Tibial artery (tissue), 4 donors: Measurements from ENCODE around the gene ISCA2.

Experiments used
- DNase-seq, 2 donors: peaks; one replicate each; pipeline ENCODE4 v3.0.0-alpha.2; 2019
- H3K27ac ChIP-seq, 2 donors: fragments of 200-600 bp; sonication (generic) in 1 of 2; 1 replicate in 1 of 2; 2 replicates in 1 of 2; pipeline ENCODE4 v1.5.1; 2018 to 2019; ENCODE audit warnings: mild to moderate bottlenecking in 1 of 2
- H3K27me3 ChIP-seq, 2 donors: fragments of 200-600 bp; sonication (generic) in 1 of 2; one replicate each; pipeline versions ENCODE4 v1.5.1 to v1.6.0; 2016 to 2019
- H3K36me3 ChIP-seq, 3 donors: fragments of 200-600 bp; sonication (generic) in 2 of 3; one replicate each; pipeline ENCODE4 v1.5.1; 2016 to 2019; ENCODE audit warnings: mild to moderate bottlenecking in 2 of 3
- H3K4me1 ChIP-seq, 4 donors: fragments of 200-600 bp; sonication (generic) in 2 of 4; 1 replicate in 3 of 4; 2 replicates in 1 of 4; pipeline ENCODE4 v1.5.1; 2016 to 2019
- H3K4me3 ChIP-seq, 2 donors: fragments of 200-600 bp; sonication (generic) in 1 of 2; 1 replicate in 1 of 2; 2 replicates in 1 of 2; pipeline ENCODE4 v1.5.1; 2018 to 2019; ENCODE audit warnings: mild to moderate bottlenecking in 2 of 2
- H3K9me3 ChIP-seq, 3 donors: fragments of 200-600 bp; sonication (generic) in 1 of 3; one replicate each; pipeline ENCODE4 v1.5.1; 2016 to 2019
- CTCF ChIP-seq, 2 experiments: fragments of 200-600 bp in 1 of 2; fragments of 450-650 bp in 1 of 2; IDR thresholded peaks; one replicate each; pipeline ENCODE4 v1.5.1; 2017 to 2019; ENCODE audit warnings: antibody characterized with exemption in 2 of 2, mild to moderate bottlenecking in 1 of 2, moderate library complexity in 1 of 2
- intact Hi-C: fragments of 100-400 bp; cut with DNase I; formaldehyde crosslinking; loops from one replicate; pipeline ENCODE4 v1.15.0; 2023; ENCODE audit warnings: low total_unique reads

ISCA2 gene

GRCh38 chr14:74459289-74459946 is 34.1 kb upstream of the ISCA2 start:
- Histone ChIP-seq H3K27ac (no peak overlapping the region), H3K27me3 (no peaks in the 10 kb centered on the region), H3K36me3 (no peaks in the 10 kb centered on the region), H3K4me1 (no peaks in the 10 kb centered on the region), H3K4me3 (no peak overlapping the region), H3K9me3 (no peaks in the 10 kb centered on the region)
- TF ChIP-seq CTCF (IDR thresholded peaks at IDR 0.05): peak; percentile 40 to 45
- DNase-seq: peak in 1 of 2 donors; percentile 42
- intact Hi-C loops: no loop called here

- intact Hi-C loops: no loop called here
- H3K4me3 ChIP-seq: no peak overlapping the region
- DNase-seq: no peak
- no peaks in the 10 kb centered on the region for H3K4me1 ChIP-seq
- no peaks in the 10 kb centered on the region for H3K36me3 ChIP-seq
- H3K27me3 ChIP-seq: no peaks in the 10 kb centered on the region
- no peak overlapping the region for H3K27ac ChIP-seq
- no peak for TF ChIP-seq CTCF (IDR thresholded peaks at IDR 0.05)
- H3K9me3 ChIP-seq: no peaks in the 10 kb centered on the region
These were observed 33.6 kb upstream of the ISCA2 start for GRCh38 chr14:74459976-74460375.

- no peak for DNase-seq
- Histone ChIP-seq H3K27me3 (no peaks in the 10 kb centered on the region), H3K27ac (no peak overlapping the region), H3K36me3 (peaks cover 0 to 7% (median 0%) of the 10 kb centered on the region in 3 donors), H3K9me3 (no peaks in the 10 kb centered on the region), H3K4me1 (no peaks in the 10 kb centered on the region), H3K4me3 (no peak overlapping the region)
- no peak for TF ChIP-seq CTCF (IDR thresholded peaks at IDR 0.05)
- intact Hi-C loops: no loop called here
These were observed 30.6 kb upstream of the ISCA2 start for GRCh38 chr14:74462993-74463392.

- Histone ChIP-seq H3K4me1 (peaks cover 0 to 3% (median under 1%) of the 10 kb centered on the region in 4 donors), H3K27me3 (no peaks in the 10 kb centered on the region), H3K36me3 (peaks cover 0 to 7% (median 0%) of the 10 kb centered on the region in 3 donors), H3K4me3 (no peak overlapping the region), H3K27ac (no peak overlapping the region), H3K9me3 (no peaks in the 10 kb centered on the region)
- intact Hi-C loops: no loop called here
- DNase-seq: no peak
- no peak for TF ChIP-seq CTCF (IDR thresholded peaks at IDR 0.05)
These were observed 29.9 kb upstream of the ISCA2 start for GRCh38 chr14:74463697-74464096.

- no peak overlapping the region for H3K4me3 ChIP-seq
- no peaks in the 10 kb centered on the region for H3K9me3 ChIP-seq
- H3K4me1 ChIP-seq: peaks cover 0 to 11% (median 4%) of the 10 kb centered on the region in 4 donors
- intact Hi-C loops: no loop called here
- H3K27ac ChIP-seq: no peak overlapping the region
- no peak for DNase-seq
- TF ChIP-seq CTCF (IDR thresholded peaks at IDR 0.05): no peak
- H3K27me3 ChIP-seq: no peaks in the 10 kb centered on the region
- H3K36me3 ChIP-seq: peaks cover 0 to 7% (median 0%) of the 10 kb centered on the region in 3 donors
These were observed 28.8 kb upstream of the ISCA2 start for GRCh38 chr14:74464785-74465184.
